Umbilical cord (tissue), 2 donors: ENCODE data around the gene GLG1. TPM values are rescaled to one million over a fixed set of nuclear protein-coding genes. Genes with fewer than 3 reads are reported as not detected.
A peak's percentile ranks its signal among the peaks of the same experiment; 100 is the strongest.

Experiments
- DNase-seq: peaks from one replicate; pipeline ENCODE4 v3.0.0-alpha.2; 2015; ENCODE audit warnings: low spot score
- total RNA-seq: library from RNA; depleted of rRNA; stranded (reverse); fragments of >200 nt; gene quantifications from one replicate; pipeline ENCODE4 v1.2.3, GENCODE V29; 2014; ENCODE audit warnings: low replicate concordance; ENCODE audit not compliant: insufficient read depth

Gene GLG1
- total RNA-seq, 1 donor from 2014 or later, result 103 TPM

DNA sequence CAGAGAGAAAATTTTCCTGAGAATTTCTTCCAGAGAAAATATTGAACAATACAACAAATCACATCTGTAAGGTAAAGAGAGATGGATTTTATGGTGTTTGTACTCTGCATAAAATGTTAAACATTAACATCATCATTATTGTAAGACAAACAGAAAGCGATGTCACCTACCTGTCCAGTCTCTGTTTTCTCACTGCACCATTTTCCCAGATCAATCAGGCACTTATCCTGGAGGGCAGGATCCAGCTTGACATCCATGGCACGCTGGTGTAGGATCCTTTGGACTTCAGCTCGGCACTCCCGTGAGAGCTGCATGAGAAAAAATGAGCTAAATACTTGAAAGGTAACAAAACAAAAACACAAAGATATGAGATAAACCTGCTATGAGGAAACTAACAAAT, 129.7 kb downstream of the GLG1 start:
- no peak for DNase-seq

- DNase-seq, result no peak
Observed at GRCh38 chr16:74474416-74474815, 132.5 kb downstream of the GLG1 start.

DNA sequence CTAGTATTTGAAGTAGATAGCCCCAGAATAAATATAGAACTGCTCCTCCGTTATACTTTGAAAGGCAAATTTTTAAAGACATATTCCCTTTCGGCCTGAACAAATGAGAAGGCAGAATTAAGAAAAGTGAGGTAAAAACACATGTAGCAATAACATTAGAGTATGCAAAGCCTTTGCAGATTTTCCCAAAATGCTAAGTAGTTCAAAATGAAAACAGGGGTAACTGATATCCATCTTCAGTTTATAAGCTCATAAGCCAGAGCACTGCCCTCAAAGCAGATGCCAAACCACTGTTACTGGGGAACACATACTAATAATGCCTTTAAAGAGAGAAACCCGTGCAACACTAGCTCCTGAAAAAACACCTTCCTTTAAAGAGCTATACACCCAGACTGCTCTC, 134.4 kb downstream of the GLG1 start:
- no peak for DNase-seq

GRCh38 chr16:74472010-74472409, 134.9 kb downstream of the GLG1 start:
- DNase-seq, result no peak

- no peak for DNase-seq
Observed at GRCh38 chr16:74469946-74470478, 136.9 kb downstream of the GLG1 start.

GRCh38 chr16:74468807-74469525, 137.9 kb downstream of the GLG1 start:
- DNase-seq, result peak; percentile 18

DNA sequence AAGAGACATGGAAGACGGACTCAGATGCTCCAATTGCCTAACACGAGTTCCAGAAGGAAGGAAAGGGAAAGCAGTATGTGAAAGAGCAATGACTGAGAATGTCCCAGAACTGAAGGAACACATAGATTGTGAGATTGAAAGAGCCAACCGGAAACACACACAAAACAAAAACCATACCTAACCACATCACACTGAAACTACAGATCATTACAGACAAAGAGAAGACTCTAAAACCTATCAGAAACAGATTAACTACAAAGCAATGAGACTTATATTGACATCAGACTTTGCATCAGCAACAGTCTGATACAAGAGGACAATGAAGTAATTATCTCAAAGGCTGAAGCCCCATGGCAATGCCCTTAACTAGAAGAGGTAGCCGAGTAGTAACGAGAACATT, 140.0 kb downstream of the GLG1 start:
- DNase-seq, result no peak

GRCh38 chr16:74465851-74466685, 140.8 kb downstream of the GLG1 start:
- DNase-seq, result no peak

DNA sequence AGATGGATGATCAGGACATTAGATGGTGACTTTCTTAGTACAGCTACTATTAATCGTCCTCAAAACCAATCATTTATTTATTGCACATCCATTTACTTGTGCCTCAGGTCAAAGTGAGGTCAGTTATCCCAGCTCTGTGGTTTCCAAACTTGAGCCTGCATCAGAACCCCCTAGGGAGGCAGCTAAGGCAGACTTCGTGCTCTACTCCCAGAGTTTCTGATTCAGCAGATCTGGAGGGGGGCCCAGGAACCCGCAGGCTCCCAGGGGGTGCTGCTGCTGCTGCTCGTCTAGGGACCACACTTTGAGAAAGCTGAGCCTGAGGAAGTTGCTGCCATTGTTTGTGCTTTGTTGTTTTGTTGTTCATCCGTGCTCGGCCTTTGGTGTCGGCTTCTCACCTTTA, 141.6 kb downstream of the GLG1 start:
- no peak for DNase-seq

DNA sequence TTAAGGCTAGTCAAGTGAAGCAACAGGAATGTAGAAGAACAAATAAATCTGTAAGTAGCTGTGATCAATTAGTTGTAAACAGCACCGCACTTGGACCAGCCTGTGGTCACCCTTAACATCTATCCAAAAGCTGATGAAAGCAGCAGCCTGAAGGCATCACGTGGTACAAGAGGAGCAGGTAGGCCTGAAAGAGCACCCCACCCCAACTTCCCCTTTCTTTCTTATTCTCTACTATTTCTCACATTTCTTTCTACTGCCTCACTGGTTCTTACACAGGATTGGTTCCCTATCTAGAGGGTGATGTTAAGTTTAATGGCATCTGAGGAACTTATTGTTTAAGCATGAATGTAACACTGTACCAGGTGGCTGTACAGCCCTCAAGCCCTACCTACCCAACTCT, 143.0 kb downstream of the GLG1 start:
- no peak for DNase-seq

GRCh38 chr16:74462361-74462760, 144.6 kb downstream of the GLG1 start:
- no peak for DNase-seq

GRCh38 chr16:74461826-74462225, 145.1 kb downstream of the GLG1 start:
- DNase-seq, result no peak

DNA sequence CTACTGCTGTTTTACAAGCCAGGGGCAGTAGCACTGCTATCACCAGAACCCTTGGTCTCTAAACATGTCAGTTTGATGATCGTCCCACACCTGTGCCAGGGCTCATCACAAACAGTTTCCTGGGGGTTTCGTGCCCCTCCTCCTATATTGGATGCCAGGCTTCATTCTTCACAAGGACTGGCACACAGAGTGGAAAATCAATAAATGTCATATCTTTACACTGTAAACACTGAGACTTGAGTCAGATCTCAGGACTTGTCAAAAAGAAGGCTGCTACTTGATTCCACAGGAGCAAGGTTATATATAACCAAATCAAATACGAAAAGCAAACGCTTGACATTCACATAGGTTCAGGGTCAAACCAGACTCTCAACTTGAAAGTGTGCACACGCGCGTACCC, 146.4 kb downstream of the GLG1 start:
- no peak for DNase-seq

- no peak for DNase-seq
Observed at GRCh38 chr16:74456290-74456625, 150.7 kb downstream of the GLG1 start.

GRCh38 chr16:74455619-74456289, 151.2 kb downstream of the GLG1 start:
- DNase-seq, result no peak

GRCh38 chr16:74455213-74455612, 151.7 kb downstream of the GLG1 start:
- DNase-seq, result no peak

DNA sequence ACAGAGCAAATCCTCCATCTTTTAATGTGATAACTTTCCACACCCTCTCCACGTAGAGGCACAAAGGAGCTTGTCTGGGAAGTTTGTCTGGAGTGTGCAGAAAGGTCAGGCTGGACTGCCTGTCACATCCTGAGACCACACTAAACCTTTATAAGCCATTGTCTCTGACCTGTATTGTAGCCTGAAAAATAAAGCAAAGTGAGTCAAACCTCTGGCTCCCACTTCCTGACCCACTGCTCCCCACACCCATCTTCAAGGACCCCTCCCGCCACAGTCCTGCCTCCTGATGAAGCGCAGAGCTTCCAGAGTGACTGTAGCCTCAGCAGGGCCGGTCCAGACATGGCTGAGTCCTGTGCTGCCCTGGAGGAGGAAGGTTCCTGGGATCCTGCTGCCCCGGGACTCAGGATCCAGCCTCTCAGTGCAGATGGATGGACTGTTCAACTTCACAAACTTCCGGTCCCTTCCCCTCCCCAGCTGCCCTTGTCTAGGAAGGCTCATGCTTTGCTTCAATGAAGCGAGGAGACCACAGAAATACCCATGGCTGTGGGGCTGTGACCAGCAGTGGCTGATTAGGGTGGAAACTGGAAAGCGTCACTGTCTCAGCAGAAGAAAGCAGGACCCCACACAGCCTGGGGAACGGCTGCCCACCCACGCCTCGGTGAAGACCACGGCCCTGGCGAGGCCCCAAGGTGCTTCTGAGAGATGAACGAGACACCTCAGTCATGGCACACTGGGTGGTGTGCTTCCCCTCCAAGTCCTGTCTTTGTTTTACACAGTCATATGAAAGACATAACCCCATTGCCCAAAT, 154.8 kb downstream of the GLG1 start:
- no peak for DNase-seq

DNA sequence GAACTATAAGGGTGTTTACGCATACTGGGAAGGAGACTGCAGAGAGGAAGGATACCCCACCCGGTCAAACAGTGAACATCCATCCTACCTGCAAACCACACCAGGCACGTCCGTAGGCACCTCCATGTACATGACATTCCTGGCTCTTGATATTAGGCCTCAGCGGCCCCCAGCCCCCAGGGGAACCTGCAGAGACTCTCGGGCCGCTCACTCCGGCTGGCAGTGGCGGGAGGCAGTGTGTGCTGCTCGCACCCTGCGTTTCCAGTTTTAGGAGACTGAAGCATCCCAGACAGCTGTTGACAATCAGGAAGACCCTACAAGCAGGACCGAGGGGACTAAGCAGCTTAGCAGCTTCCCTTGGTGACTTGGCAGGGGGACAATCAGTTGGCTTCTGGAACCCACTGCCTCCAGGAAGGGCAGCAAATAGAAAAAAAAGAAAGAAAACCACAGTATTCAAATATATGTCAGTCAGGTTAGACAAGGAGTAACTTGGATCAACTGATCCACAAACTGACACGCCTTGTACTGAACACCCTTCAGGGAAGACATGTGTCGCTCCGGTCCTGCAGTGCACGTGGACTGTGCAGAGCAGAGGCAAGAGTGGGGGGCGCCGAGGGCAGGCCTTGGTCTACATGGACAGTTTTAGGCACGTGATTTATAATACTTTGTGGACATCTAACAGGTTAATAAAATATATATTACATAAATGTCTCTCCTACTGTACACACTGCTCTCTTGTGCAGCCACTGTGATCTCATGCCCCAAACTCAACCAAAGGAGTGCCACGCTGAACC, 155.8 kb downstream of the GLG1 start:
- no peak for DNase-seq

- DNase-seq, result no peak
Observed at GRCh38 chr16:74450236-74450635, 156.7 kb downstream of the GLG1 start.

DNA sequence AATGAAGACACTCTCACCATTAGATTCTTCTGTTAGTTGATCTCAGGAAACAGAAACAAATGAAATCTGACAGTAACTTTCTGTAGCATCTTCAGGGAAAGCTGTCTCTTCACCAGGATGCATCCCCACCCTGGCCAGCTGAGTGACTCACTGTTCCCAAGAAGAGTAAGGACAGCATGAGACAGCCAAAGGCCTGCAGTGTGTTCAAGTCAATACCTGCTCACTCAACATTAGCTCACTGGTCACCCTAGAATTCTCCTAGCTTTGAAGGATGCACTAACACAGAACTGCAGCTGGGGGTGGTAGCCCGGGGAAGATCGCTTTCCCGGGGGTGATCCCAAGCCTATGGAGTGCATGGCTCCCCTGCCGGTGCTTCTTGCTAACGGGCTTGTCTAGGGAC, 157.4 kb downstream of the GLG1 start:
- DNase-seq, result no peak

GRCh38 chr16:74448990-74449389, 157.9 kb downstream of the GLG1 start:
- peak; percentile 73 for DNase-seq
